CD4-positive, alpha-beta T cell treated with Interleukin-2 at 100 ng/mL for 4 hours (primary cell): Measurements from ENCODE around the gene METTL25B.
A peak's percentile ranks its signal among the peaks of the same experiment; 100 is the strongest.

Experiments used
- DNase-seq: peaks from one replicate; pipeline ENCODE4 v3.0.0-alpha.2; 2020; ENCODE audit warnings: low spot score

METTL25B gene

GRCh38 chr1:156726549-156727226 lies 1.6 kb upstream of the METTL25B start:
- peak; percentile 61 for DNase-seq

GRCh38 chr1:156727492-156727891 lies 777 bp upstream of the METTL25B start:
- no peak for DNase-seq

- DNase-seq, result peak; percentile 93
Observed at GRCh38 chr1:156728599-156729462, 562 bp downstream of the METTL25B start, which contains the start of gene ISG20L2. Gene ISG20L2, minus strand, starts transcription at chr1:156728766. Its CDS starts 1,114 bp downstream, at chr1:156727652.

- DNase-seq, result no peak
Observed at GRCh38 chr1:156733989-156734584, 5.8 kb downstream of the METTL25B start.

GRCh38 chr1:156738407-156738806 lies 10.1 kb downstream of the METTL25B start:
- DNase-seq, result no peak

GRCh38 chr1:156738916-156739315 lies 10.6 kb downstream of the METTL25B start:
- no peak for DNase-seq

- no peak for DNase-seq
Observed at GRCh38 chr1:156740237-156740740, 12.0 kb downstream of the METTL25B start.

GRCh38 chr1:156740741-156741480 lies 12.6 kb downstream of the METTL25B start, which contains the start of gene MRPL24:
Gene MRPL24, minus strand, starts transcription at chr1:156741088. Its CDS starts 2,384 bp downstream, at chr1:156738704.
- peak; percentile 99 for DNase-seq

GRCh38 chr1:156741481-156741983 lies 13.3 kb downstream of the METTL25B start:
- no peak for DNase-seq

- DNase-seq, result no peak
Observed at GRCh38 chr1:156742017-156742416, 13.7 kb downstream of the METTL25B start.

- DNase-seq, result no peak
Observed at GRCh38 chr1:156742801-156743200, 14.5 kb downstream of the METTL25B start.

GRCh38 chr1:156743367-156744302 lies 15.4 kb downstream of the METTL25B start:
- DNase-seq, result no peak

GRCh38 chr1:156744344-156744743 lies 16.1 kb downstream of the METTL25B start:
- DNase-seq, result no peak

GRCh38 chr1:156744786-156745419 lies 16.6 kb downstream of the METTL25B start:
- no peak for DNase-seq

- no peak for DNase-seq
Observed at GRCh38 chr1:156745881-156746280, 17.6 kb downstream of the METTL25B start.

- DNase-seq, result peak; percentile 34
Observed at GRCh38 chr1:156746406-156746727, 18.1 kb downstream of the METTL25B start.

- peak; percentile 88 for DNase-seq
Observed at GRCh38 chr1:156746728-156747631, 18.7 kb downstream of the METTL25B start.

GRCh38 chr1:156747742-156748669 lies 19.7 kb downstream of the METTL25B start:
- DNase-seq, result peak; percentile 56
